HG03342 (cell line): ENCODE results near the gene GRIA3.
"Not testable (repeated sequence)": the region's sequence is repeated elsewhere in the genome, so short reads cannot be mapped to it uniquely, and the experiment has no call there.

Experiments
- ATAC-seq: cut with Tn5 transposase; IDR thresholded peaks from one replicate; pipeline ENCODE4 v1.9.1; 2021; ENCODE audit warnings: mild to moderate bottlenecking, moderate library complexity; ENCODE audit not compliant: unreplicated experiment

GRIA3 gene

DNA sequence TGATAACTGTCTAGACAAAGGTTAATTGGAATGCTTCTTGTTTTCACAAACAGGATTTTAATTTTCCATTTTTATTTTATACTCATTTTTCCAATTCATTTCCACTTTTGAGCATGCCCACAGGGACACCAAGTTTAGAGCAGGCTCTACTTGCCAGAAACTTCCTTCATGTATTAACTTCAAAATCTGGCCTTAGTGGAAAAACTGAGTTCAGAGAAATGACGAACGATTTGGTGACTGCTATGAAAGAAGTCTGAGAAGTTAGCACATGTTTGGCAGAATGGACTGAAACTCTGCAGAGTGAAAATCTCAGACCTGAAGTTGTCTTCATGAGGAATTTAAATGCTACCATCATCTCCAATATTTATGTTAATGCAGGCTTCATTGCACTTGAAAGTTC is 334.7 kb downstream of the GRIA3 start:
- no peak for ATAC-seq

DNA sequence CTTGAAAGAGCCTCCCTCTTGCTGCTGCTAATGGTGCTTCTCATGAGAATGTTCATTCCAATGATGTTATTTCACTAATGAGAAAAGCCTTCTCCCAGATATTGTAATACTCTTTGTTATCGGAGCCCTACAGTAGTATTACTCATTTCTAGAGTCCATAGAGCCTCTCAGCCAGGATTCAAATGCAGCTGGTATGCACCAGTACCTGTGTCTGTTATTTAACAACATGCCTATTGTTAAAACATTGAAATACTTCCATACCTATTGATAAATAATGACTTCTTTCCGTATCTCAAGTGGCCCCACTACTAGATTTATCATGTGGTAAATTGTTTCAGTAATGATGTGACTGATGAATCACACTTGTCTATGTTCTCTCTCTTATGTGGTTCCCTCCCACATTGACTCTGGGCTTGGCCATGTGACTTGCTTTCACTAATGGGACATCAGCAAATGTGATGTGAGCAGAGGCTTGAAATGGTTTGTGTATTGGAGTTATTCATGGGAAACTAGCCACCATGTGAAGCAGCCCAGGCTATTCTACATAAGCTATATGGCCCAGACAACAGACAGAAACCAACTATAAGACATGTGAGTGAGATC is 341.1 kb downstream of the GRIA3 start:
- ATAC-seq, result peak; percentile 70

DNA sequence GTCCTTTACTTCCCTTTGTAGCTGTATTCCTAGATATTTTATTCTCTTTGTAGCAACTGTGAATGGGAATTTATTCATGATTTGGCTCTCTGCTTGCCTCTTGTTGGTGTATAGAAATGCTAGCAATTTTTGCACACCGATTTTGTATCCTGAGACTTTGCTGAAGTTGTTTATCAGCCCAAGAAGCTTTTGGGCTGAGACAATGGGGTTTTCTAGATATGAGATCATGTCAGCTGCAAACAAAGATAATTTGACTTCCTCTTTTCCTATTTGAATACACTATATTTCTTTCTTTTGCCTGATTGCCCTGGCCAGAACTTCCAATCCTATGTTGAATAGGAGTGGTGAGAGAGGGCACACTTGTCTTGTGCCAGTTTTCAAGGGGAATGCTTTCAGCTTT is 346.6 kb downstream of the GRIA3 start:
- ATAC-seq, result not testable (repeated sequence)
